ENCODE data around the gene NECTIN1.

Gene NECTIN1

DNA sequence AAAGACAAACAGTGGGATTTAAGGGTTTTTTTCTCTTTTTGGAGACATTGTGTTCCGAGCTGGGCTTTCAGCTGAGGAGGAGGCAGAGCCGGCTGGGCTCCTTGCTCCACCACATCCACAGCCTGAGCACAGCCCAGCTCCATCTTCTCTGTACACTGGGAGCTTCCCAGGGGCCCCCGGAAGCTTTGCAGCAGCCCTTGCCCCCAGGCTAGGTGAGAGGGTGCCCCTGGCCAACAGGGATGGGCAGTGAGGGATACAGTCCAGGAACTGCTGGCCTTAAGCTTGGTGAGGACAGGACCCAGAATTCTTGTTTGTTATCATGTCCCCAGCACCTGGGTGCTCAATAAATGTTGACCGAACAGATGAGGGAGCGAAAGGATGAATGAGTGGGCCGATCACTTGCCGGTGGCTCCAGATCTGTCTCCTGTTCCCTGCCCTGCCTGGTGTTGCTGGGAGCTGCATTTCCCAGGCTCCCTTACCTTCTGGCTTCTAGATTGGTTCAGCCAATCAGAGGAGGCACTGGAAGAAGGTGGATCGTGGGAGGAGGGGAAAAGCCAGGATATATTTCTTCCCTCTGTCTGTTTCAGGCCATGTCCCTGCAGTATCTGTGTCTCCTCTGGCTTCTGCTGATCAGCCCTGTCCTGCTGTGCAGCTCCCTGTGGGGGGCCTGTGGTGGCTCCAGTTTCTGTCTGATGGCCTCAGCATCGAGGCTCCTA, 26.5 kb upstream of the NECTIN1 start:
- DNase-seq = no peak

DNA sequence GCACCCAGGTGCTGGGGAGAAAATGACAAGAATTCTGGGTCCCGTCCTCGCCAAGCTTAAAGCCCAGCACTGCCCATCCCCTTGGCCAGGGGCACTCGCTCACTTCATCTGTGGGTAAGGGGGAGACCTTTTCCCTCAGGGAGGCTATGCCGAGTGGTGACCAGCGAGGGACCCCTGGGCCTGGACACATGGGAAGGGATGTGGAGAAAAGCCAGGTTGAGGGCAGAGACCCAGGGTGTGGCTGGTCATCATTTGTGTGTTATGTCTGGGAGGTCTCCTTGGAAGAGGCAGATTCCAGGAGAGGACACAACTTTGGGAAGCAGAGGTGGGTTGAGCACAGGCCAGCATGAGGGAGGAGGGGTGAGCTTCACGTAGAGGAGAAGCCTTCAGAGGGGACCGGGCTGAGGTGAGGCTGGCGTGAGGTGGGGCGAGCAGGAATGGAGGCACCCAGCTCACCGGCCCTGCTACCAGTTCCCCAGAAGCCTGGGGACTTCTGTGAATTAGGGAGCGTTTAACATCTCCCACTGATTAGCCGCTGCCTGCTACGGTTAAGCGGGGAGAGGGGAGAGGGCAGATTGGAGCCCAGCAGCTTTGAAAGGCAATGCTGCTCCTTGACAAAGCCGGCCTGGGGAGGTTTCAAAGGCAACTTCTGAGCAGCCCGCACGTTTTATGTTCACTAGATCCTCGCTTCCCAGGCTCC, 25.8 kb upstream of the NECTIN1 start:
- no peak for DNase-seq

DNA sequence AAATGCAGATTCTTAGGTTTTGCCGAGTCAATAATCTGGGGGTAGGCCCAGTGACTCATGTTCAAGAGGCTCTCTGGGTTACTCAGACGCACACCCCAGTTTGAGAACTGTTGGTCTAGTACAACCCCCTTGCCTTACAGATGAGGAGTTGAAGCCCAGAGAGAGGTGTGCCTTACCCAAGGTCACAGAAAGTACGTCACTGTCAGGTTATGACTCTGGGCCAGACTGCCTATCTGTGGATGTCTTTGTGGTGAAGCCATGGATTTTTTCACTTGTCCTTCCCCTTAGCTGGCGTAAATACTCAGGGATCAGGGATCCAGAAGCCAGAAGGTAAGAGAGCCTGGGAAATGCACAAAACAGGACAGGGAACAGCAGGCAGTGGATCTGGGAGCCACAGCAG, 25.2 kb upstream of the NECTIN1 start:
- DNase-seq = no peak

DNA sequence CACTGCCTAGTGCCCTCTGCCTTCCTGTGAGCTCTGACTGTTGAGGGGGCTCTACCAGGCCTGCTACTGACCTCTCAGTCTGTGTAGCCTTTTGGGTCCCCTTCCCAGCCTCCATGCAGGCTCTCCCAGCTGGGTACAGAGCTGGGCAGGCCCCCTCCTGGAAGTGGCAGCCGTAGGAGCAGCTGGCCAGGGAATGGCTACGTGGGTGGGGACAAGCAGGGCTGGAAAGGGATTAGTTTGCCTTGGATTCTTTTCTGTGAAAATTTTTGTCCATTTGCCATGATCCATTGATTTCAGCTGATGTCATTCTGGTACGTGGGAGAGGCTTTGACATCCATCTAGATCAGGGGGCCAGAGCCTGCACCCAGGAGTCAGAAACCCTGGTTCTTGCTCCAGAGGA, 23.9 kb upstream of the NECTIN1 start:
- DNase-seq = no peak

DNA sequence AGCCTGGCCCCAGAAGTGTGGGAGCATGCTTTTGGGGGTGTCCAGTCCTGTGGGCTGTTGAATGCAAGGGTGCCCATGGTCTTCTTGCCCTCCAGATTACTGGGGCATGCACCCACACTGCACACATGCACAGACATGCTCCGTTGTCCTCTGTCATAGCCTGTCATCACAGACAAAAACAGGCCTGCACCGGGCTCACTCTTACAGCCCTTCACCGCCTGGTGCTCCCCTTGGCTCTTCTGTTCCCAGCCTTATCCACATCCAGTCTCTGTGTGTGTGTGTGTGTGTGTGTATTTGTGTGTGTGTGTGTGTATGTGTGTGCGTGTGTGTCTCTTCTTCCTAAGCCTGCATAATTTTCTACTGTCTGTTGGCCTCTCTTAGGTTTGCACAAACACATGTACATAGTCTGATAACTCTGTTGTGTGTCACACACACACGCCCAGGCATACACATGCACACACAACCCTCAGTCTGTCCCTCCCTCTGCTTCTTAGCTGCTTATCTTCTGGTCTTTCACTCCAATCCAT, 23.4 kb upstream of the NECTIN1 start:
- no peak for DNase-seq

DNA sequence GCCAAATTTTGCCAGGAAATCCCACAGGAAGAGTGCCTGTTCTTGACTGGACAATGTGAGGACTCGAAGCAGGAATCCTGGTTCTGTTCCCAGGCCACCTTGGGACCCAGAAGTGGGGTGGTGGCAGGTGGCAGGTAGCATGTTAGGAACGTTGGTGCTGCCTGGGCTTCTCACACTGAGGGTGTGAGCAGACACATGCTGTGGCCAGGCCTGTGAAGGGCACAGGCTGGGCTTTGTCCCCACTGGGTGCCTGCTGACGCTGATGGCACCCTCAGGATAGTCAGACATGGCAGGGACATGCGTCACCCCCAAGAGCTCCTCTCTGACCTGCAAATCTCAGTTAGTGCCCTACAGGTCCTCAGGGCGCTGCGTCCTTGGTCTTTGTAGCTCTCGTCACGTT, 21.1 kb upstream of the NECTIN1 start:
- DNase-seq = no peak

DNA sequence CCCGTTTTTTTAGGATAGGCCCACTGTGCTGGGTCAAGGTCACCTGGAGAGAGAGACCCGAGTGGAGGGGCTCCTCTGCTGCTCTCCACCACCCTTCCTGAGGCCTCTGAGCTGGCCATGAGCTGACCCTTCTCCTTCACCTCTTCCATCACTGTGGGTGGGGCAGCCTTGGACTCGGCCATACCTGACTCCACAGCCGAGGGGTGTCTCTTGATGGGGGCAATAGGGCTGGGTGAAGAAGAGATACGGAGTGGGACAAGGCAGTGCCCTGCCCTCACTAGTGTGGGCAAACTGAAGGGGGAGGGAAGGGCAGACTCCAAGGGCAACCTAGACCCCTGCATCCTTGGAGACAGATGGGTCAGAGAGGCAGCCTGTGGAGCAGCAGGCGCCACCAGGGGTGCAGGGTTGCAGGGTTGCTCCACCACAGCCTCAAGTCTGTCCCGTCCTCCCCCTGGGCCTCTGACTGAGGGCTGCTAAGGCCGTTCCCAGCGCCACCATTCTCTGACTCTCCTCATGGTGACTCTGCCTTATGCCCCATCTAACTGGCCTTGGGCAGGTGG, 20.1 kb upstream of the NECTIN1 start:
- DNase-seq = no peak

DNA sequence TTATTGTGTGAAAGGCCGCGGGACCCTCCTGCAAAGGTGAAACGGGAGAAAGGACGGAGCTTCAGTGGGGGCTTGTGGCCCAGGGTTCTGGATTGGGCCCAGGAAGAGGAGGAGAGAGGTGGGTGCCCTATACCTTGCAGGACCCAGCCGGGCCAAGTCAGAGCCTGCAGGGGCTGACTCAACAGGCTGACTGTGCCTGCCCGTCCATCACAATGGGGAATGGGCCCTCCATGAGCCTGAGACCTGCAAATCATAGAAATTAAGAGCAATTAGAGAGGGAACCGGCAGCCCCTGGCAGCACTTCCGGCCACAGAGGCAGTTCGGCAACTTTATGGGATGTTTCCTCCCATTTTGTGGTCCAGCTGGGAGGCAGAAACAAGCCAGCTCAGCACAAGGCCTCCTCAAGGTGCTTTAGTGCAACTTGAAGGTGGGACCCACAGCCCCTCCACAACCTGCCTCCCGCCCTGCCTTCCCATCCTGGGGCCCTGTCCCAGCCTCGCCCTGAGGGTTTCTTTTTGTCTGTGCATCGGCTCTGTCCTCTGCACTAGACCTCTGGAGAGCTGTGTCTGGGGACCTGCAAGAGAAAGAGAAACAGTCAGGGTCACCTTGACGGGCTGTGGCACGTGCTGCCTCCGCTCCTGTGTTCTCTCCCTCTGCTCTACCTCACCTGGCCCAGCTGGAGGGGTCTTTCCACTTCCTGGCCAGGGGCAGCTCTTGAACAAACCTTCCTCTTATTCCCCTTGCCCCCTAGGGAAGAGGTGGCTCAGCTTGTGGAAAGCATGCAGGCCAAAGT, 19.1 kb upstream of the NECTIN1 start:
- no peak for DNase-seq

DNA sequence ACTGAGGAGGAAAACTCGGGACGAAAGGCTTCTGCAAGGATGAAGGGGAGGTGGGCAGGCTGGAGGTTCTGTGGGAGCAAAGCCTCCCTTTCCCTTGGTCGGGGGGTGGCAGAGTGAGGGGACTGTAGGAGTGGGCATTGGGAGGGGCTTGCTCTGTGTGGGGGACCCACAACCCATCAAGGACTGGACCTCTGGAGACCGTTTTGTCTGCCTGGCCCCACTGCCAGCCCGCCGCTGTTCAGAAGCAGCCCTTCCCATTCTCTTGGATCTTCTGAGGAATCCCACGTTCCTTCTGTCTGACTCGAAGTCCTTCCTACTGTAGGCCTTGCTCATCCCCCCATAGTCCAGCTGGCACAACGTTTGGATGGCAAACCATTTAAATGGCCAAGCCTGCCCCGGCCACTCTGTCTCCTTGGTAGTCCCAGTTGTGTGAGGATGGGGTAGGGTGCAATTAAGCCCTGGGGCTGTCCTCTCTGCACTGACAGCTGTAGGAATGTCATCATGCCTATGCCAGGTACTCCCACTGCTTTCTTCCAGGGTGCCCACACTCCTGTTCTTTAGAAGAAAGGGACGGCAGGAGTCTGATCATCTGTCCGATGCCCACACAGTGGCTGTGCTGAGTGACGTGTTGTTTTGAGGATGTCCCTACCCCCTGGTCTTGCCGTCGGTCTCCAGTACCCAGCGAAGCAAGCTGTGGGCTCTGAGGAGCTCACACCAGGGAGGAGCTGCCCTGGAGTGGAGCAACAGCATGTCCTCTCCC, 17.0 kb upstream of the NECTIN1 start:
- no peak for DNase-seq

DNA sequence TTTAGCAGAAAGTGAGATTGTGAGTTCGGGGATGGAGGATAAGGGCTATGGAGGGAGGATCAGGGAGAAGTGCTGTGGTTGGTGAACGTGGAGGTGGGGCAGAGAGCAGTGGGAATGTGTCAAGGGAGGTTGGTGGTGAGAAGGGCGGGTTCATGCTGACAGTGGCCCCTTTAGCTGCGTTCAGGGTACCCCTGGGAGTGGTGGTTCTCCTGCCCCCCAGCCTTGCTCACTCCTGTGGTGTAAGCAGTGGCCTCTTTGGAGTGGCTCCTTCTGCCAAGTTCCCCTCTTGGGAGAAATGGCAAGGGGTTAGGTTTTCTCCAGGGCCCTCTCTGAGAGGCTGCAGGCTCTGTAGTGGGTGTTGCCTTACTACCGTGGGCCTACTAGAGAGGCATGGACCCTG, 16.1 kb upstream of the NECTIN1 start:
- DNase-seq = no peak

DNA sequence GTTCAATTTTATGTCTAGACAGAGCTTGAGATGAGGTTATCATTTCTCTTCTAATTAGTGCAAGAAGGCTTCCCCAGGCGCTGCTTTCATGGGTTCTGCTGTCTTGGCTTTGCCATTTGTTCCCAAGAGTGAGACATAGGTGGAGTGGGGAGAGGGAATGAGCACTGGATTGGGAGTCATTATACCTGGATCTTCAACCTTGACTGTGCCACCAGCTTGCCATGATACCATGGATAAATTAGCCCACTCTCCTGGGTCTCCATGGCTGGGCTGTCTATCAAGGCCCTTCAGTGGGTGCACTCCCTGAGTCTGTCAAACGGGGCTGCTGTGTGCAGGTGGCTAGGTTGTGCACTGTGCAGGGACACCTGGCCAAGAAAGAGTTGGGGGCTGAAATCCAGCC, 15.6 kb upstream of the NECTIN1 start:
- no peak for DNase-seq

DNA sequence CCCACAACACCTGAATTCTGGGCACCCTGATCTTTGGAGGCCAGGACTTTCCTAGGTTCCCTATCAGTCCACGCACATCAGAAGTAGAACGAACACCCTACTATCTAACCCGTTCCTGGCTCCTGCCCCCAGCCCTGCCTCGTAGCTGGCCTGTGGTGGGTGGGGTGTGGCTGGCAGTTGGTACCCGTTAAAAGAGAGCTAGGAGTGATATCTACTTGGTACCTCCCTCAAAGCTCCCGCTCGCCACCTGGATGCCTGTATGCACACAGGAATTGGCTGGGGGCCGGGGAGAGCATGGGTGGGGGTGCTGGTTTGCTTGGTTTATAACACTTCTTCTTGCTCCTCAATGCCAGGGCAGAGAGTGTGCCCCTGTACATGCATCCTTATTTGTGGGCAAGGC, 14.0 kb upstream of the NECTIN1 start:
- no peak for DNase-seq

DNA sequence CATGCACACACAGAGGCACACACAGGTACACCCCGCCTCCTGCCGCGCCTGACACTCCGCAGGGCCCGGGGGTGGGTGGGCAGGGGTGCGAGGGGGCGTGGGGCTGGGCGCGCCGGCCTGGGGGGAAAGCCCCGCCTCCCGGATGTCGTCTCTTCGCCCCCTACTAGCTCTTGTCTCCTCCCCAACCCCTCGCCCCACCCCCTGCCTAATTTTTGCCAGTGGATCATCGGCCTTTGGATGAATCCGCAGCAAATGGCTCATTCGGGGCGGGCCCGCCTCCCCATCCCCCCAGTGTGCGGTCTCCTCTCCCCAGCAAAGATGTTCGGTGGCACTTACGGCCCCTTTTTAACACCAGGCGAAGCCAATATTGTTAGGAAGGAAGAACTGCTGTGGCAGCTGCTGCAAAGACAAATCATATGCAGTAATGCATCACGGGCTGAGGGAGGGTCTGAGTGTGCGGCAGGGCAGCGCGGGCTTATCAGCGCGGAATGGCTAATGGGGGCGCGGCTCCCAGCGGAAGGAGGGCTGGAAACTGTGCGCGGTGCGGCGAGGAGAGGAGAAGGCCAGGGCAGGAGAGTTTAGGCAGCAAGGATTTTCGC, 13.4 kb upstream of the NECTIN1 start:
- DNase-seq = no peak

DNA sequence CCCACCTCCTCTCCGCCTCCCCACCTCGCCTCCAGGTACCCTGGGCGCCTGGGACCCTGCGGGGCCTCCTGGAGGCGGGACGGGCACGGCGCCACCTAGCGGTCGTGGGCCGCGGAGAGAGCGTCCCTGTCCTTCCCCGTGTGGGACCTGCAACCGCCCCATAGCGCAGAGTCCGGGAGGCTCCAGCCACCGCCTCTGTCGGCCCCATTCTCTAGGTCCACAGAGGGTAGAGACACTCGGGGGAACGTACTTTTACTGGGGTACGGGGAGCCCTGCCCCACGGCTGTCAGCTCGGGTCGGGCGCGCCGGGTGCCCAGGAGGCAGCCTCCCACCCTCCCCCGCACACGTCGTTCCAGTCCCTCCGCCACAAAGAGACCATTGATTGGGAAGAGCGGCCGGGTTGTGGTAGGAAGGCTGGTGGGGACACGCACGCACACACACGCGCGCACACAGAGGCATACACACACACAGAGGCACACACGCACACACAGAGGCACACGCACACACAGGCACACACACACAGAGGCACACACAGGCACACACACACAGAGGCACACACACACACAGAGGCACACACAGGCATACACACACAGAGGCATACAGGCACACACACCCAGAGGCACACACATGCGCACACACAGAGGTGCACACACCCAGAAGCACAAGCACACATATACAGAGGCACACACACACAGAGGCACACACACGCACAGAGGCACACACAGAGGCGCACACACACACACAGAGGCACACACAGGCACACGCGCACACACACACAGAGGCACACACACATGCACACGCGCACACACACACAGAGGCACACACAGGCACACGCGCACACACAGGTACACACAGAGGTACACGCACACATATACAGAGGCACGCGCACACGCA, 12.6 kb upstream of the NECTIN1 start:
- DNase-seq = no peak

DNA sequence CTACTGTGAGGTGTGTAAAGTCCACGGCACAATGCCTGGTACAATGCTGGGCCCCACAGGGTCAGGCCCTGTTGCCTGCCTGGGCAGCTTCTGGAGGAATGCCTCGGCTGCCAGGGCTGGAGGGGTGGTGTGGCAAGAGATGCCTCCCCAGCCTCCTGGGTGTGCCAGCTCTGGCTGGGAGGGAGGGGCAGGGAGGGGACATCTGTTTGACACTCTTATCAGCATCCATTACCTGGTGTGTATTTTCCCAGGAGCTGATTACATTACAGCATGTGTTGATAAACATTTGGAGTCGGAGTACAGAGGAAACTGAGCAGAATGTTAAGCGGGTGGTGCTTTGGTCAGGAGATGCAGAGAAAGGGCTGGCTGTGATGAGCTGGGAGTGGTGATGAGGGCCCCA, 11.0 kb upstream of the NECTIN1 start:
- no peak for DNase-seq

DNA sequence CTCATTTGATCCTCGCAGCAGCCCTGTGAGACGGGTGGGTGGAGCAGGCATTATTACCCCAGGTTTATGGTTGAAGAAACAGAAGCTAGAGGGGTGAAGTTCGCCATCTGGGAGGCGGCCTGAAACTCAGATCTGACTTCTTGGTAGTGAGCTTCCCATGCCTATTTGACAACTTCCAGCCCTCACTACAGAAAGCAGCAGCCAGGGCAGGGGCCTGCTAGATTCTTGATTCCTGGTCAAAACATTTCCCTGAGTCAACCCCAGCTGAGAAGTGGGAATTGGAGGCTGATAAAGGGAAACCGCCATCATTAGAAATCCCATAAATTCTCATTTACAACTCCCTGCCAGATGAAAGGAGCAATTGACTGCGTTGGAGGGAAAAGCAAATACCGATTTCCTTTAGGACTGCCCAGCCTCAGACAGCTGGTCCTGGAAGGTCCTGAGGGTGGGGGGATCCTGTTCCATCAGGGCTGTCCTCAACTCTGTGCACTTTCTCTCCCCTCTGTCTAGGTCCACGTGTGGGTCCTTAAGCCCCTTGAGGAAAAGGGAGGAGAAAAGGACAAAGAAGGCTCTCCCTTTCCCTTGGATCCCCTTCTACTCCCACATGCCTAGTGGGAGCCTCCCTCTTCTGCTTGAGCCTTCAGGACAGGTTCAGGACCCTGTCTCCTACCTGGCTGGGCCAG, 10.2 kb upstream of the NECTIN1 start:
- DNase-seq = no peak

DNA sequence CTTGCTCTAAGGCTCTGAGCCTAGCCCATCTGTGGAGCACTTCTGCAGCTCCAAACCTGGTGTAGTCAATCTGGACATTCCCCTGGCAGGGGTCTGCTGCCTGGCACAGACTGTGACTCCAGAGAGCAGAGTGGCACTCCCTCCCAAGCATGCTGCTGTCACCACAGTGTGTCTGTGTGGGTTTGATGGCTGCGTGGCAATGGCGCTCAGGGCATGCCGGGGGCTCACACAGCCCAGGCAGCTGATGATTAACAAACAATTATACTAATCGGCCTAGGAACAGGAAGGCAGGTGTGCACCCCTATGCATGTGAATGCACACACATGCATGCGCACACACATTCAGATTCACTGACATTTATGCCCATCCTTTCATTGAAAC, 9.0 kb upstream of the NECTIN1 start:
- no peak for DNase-seq

DNA sequence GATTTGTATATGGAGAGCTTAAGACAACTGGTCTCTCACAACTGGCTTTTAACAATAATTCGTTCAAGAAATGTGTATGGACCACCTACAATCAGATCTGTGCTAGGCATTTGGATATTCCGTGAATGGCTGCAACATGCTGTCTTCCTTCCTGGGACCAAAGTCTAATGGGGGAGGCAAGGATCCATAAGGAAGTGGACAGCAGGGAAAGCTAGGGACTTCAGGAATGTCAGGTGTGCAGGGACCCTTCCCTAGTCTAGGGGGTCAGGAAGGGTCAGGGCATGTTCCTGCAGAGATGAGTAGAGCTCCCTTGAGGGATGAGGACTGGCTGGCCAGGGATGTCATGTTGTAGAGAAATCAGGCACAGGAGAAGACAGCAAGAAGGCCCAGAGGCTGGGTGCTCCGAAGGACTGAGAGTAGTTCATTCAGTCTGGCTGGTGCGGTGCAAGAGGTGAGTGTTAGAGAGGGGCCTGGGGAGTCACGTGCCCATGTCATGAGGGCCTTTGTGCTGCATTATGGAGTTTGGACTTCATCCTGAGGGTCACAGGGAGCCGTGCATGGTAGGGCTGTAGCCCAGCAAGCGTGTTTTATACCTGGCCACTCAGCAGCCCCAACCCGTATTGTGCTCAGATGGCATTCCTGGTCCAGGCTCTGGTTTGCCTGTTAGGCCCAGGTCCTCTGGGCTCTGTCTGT, 8.5 kb upstream of the NECTIN1 start:
- no peak for DNase-seq

DNA sequence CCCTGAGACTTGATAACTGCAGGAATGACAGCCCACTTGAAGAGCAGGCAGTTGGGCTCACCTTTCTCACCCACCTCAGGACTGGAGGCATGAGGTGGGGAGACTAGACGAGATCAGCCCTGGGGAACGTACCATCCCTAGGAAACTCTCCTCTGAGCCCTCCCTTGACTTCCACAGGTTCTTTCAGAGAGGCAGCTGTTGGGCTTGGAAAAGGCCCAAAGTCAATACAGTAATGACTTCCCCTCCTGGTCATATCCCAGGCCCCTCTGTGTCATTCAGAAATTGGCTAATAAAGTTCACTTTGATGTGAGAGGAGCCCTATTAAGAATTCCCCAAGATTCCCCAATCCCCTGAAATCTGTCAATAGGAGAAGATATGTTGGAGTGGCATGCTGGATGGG, 5.8 kb upstream of the NECTIN1 start:
- DNase-seq = no peak

DNA sequence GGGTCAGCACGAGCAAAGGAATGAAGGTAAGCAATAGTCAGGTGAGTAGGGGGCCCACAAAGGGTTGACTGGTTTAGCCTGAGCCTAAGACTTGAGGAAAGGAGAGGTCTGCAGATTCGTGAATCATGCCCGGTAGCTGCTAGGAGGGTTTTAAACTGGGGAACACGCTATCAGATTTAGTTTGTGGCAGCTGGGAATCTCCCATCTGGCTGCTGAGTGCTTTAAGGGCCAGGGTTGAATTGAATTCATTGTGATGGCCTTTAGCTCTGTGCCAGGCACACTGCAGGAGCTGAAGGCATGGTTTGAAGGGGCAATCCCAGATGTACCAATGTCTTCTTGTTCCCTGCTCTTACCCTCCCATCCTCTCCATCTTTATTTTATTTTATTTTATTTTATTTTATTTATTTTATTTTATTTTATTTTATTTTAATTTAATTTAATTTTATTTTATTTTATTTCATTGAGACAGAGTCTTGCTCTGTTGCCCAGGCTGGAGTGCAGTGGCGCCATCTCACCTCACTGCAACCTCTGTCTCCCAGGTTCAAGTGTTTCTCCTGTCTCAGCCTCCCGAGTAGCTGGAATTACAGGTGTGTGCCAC, 1.9 kb upstream of the NECTIN1 start:
- DNase-seq = no peak

All from NCI-H446 treated with DMSO at 0.1 percent for 48 hours (cell line).